NT2/D1 (cell line): ENCODE measurements around the gene ERC2.

Experiments
- SUZ12 ChIP-seq: IDR thresholded peaks from 2 replicates; pipeline ENCODE4 v1.6.1; 2011; ENCODE audit not compliant: insufficient read length, insufficient read depth; ENCODE audit errors: extremely low read depth
- YY1 ChIP-seq: IDR thresholded peaks from 2 replicates; pipeline ENCODE4 v1.6.1; 2011; ENCODE audit not compliant: insufficient read length, insufficient read depth
- ZNF274 ChIP-seq: IDR thresholded peaks from 2 replicates; pipeline ENCODE4 v1.6.1; 2011; ENCODE audit warnings: mild to moderate bottlenecking, low read depth, low read length

DNA sequence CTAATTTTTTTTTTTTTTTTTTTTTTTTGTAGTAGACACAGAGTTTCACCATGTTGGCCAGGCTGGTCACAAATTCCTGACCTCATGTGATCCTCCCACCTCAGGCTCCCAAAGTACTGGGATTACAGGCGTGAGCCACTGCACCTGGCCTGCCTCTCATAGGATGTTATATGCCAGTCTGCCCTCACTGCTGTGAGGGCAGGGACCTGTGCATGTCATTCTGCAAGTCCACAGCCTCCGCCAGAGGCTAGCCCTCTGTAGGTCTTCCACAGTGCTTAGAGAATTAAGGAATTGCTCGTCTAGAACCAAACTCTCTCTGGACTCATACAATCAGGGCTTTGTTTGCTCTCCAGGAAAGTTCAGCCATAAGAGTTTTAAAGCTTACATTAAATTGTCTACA lies 817.3 kb downstream of the ERC2 start:
- TF ChIP-seq SUZ12 = no peak
- no peak for TF ChIP-seq ZNF274
- no peak for TF ChIP-seq YY1
